ENCODE data around the gene CCDC6.
"Not testable (repeated sequence)": the region's sequence is repeated elsewhere in the genome, so short reads cannot be mapped to it uniquely, and the experiment has no call there.

Gene CCDC6

GRCh38 chr10:59880019-59880717 is 26.2 kb downstream of the CCDC6 start:
- H3K27ac Mint-ChIP-seq: peak overlapping the region; percentile 96
- no peaks in the 10 kb centered on the region for H3K27me3 Mint-ChIP-seq
- peak overlapping the region; percentile 65 for H3K4me3 Mint-ChIP-seq
- peaks cover 89% of the 10 kb centered on the region for H3K4me1 Mint-ChIP-seq (ENCODE audit: low read depth)
- peaks cover 31% of the 10 kb centered on the region for H3K36me3 Mint-ChIP-seq (ENCODE audit: low read depth)
- DNase-seq: no peak
- peaks cover 3% of the 10 kb centered on the region for H3K9me3 Mint-ChIP-seq

- Mint-ChIP-seq H3K27me3 (no peaks in the 10 kb centered on the region), H3K36me3 (ENCODE audit: low read depth) (peaks cover 34% of the 10 kb centered on the region), H3K27ac (peak overlapping the region; percentile 96), H3K9me3 (peaks cover 3% of the 10 kb centered on the region), H3K4me3 (peak overlapping the region; percentile 65), H3K4me1 (ENCODE audit: low read depth) (peaks cover 89% of the 10 kb centered on the region)
- DNase-seq: no peak
Measured at GRCh38 chr10:59879363-59879913, 26.9 kb downstream of the CCDC6 start.

GRCh38 chr10:59878915-59879314 is 27.4 kb downstream of the CCDC6 start:
- DNase-seq: no peak
- no peaks in the 10 kb centered on the region for H3K27me3 Mint-ChIP-seq
- peaks cover 35% of the 10 kb centered on the region for H3K36me3 Mint-ChIP-seq (ENCODE audit: low read depth)
- H3K4me3 Mint-ChIP-seq: peak overlapping the region; percentile 65
- H3K9me3 Mint-ChIP-seq: peaks cover 3% of the 10 kb centered on the region
- peaks cover 89% of the 10 kb centered on the region for H3K4me1 Mint-ChIP-seq (ENCODE audit: low read depth)
- peak overlapping the region; percentile 96 for H3K27ac Mint-ChIP-seq

- H3K4me3 Mint-ChIP-seq: no peak overlapping the region
- no peaks in the 10 kb centered on the region for H3K27me3 Mint-ChIP-seq
- DNase-seq: no peak
- H3K27ac Mint-ChIP-seq: peak overlapping the region; percentile 96
- H3K36me3 Mint-ChIP-seq (ENCODE audit: low read depth): peaks cover 35% of the 10 kb centered on the region
- peaks cover 3% of the 10 kb centered on the region for H3K9me3 Mint-ChIP-seq
- H3K4me1 Mint-ChIP-seq (ENCODE audit: low read depth): peaks cover 88% of the 10 kb centered on the region
Measured at GRCh38 chr10:59878289-59878688, 28.1 kb downstream of the CCDC6 start.

GRCh38 chr10:59877191-59877671 is 29.1 kb downstream of the CCDC6 start:
- no peaks in the 10 kb centered on the region for H3K27me3 Mint-ChIP-seq
- peak overlapping the region; percentile 71 for H3K27ac Mint-ChIP-seq
- H3K9me3 Mint-ChIP-seq: peaks cover 3% of the 10 kb centered on the region
- peak overlapping the region; percentile 0 for H3K4me3 Mint-ChIP-seq
- peaks cover 92% of the 10 kb centered on the region for H3K4me1 Mint-ChIP-seq (ENCODE audit: low read depth)
- DNase-seq: no peak
- peaks cover 42% of the 10 kb centered on the region for H3K36me3 Mint-ChIP-seq (ENCODE audit: low read depth)

- Mint-ChIP-seq H3K27ac (no peak overlapping the region), H3K27me3 (no peaks in the 10 kb centered on the region), H3K4me1 (ENCODE audit: low read depth) (peaks cover 94% of the 10 kb centered on the region), H3K4me3 (no peak overlapping the region), H3K36me3 (ENCODE audit: low read depth) (peaks cover 45% of the 10 kb centered on the region), H3K9me3 (peaks cover 3% of the 10 kb centered on the region)
- DNase-seq: no peak
Measured at GRCh38 chr10:59876695-59877094, 29.7 kb downstream of the CCDC6 start.

GRCh38 chr10:59876208-59876607 is 30.1 kb downstream of the CCDC6 start:
- peaks cover 45% of the 10 kb centered on the region for H3K36me3 Mint-ChIP-seq (ENCODE audit: low read depth)
- not testable (repeated sequence) for H3K27ac Mint-ChIP-seq, H3K4me3 Mint-ChIP-seq, H3K27me3 Mint-ChIP-seq, DNase-seq, H3K9me3 Mint-ChIP-seq
- peaks cover 91% of the 10 kb centered on the region for H3K4me1 Mint-ChIP-seq (ENCODE audit: low read depth)

- H3K27me3 Mint-ChIP-seq: no peaks in the 10 kb centered on the region
- H3K4me1 Mint-ChIP-seq (ENCODE audit: low read depth): peaks cover 86% of the 10 kb centered on the region
- no peak for DNase-seq
- no peak overlapping the region for H3K4me3 Mint-ChIP-seq
- H3K27ac Mint-ChIP-seq: no peak overlapping the region
- H3K36me3 Mint-ChIP-seq (ENCODE audit: low read depth): peaks cover 40% of the 10 kb centered on the region
- peaks cover 3% of the 10 kb centered on the region for H3K9me3 Mint-ChIP-seq
Measured at GRCh38 chr10:59873896-59874295, 32.5 kb downstream of the CCDC6 start.

GRCh38 chr10:59872892-59873463 is 33.4 kb downstream of the CCDC6 start:
- peaks cover 3% of the 10 kb centered on the region for H3K9me3 Mint-ChIP-seq
- H3K27me3 Mint-ChIP-seq: no peaks in the 10 kb centered on the region
- no peak overlapping the region for H3K4me3 Mint-ChIP-seq
- H3K36me3 Mint-ChIP-seq (ENCODE audit: low read depth): peaks cover 35% of the 10 kb centered on the region
- no peak for DNase-seq
- peaks cover 86% of the 10 kb centered on the region for H3K4me1 Mint-ChIP-seq (ENCODE audit: low read depth)
- peak overlapping the region; percentile 38 for H3K27ac Mint-ChIP-seq

- peaks cover 87% of the 10 kb centered on the region for H3K4me1 Mint-ChIP-seq (ENCODE audit: low read depth)
- H3K36me3 Mint-ChIP-seq (ENCODE audit: low read depth): peaks cover 18% of the 10 kb centered on the region
- no peak for DNase-seq
- no peak overlapping the region for H3K4me3 Mint-ChIP-seq
- H3K27ac Mint-ChIP-seq: peak overlapping the region; percentile 35
- no peaks in the 10 kb centered on the region for H3K9me3 Mint-ChIP-seq
- H3K27me3 Mint-ChIP-seq: no peaks in the 10 kb centered on the region
Measured at GRCh38 chr10:59870152-59870551, 36.2 kb downstream of the CCDC6 start.

GRCh38 chr10:59869594-59869940 is 36.8 kb downstream of the CCDC6 start:
- Mint-ChIP-seq H3K4me3 (no peak overlapping the region), H3K27me3 (no peaks in the 10 kb centered on the region), H3K9me3 (no peaks in the 10 kb centered on the region), H3K27ac (no peak overlapping the region), H3K4me1 (ENCODE audit: low read depth) (peaks cover 87% of the 10 kb centered on the region), H3K36me3 (ENCODE audit: low read depth) (peaks cover 15% of the 10 kb centered on the region)
- no peak for DNase-seq

GRCh38 chr10:59868696-59869593 is 37.4 kb downstream of the CCDC6 start:
- H3K27me3 Mint-ChIP-seq: no peaks in the 10 kb centered on the region
- H3K9me3 Mint-ChIP-seq: no peaks in the 10 kb centered on the region
- no peak overlapping the region for H3K27ac Mint-ChIP-seq
- H3K4me1 Mint-ChIP-seq (ENCODE audit: low read depth): peaks cover 87% of the 10 kb centered on the region
- H3K4me3 Mint-ChIP-seq: no peak overlapping the region
- no peak for DNase-seq
- H3K36me3 Mint-ChIP-seq (ENCODE audit: low read depth): peaks cover 12% of the 10 kb centered on the region

- Mint-ChIP-seq H3K9me3 (no peaks in the 10 kb centered on the region), H3K4me1 (ENCODE audit: low read depth) (peaks cover 76% of the 10 kb centered on the region), H3K27ac (peak overlapping the region; percentile 7), H3K27me3 (no peaks in the 10 kb centered on the region), H3K4me3 (no peak overlapping the region), H3K36me3 (ENCODE audit: low read depth) (peaks cover 6% of the 10 kb centered on the region)
- no peak for DNase-seq
Measured at GRCh38 chr10:59867590-59867989, 38.8 kb downstream of the CCDC6 start.

- Mint-ChIP-seq H3K36me3 (ENCODE audit: low read depth) (peaks cover 19% of the 10 kb centered on the region), H3K4me3 (peak overlapping the region; percentile 12), H3K27ac (peak overlapping the region; percentile 37), H3K9me3 (peaks cover 3% of the 10 kb centered on the region), H3K27me3 (no peaks in the 10 kb centered on the region), H3K4me1 (ENCODE audit: low read depth) (peaks cover 75% of the 10 kb centered on the region)
- no peak for DNase-seq
Measured at GRCh38 chr10:59865101-59865500, 41.3 kb downstream of the CCDC6 start.
